ENCODE data around the gene KNTC1. TPM values are rescaled to one million over a fixed set of nuclear protein-coding genes. Genes with fewer than 3 reads are reported as not detected.
"Not testable (repeated sequence)": the region's sequence is repeated elsewhere in the genome, so short reads cannot be mapped to it uniquely, and the experiment has no call there.

The KNTC1 gene
- total and polyA plus RNA-seq, 2 of the 13 experiments (the other 11 are each of a cell fraction or from before 2014, with no cell fraction given), result 45.1 to 57.6 TPM

- TF ChIP-seq PBX2 (CRISPR knock-in tag; IDR thresholded peaks at IDR 0.05) (peak; percentile 55; the same call in 1 of the 2 replicates), ELF3 (CRISPR knock-in tag; IDR thresholded peaks at IDR 0.05) (peak; percentile 16; the same call in 1 of the 2 replicates)
Observed at GRCh38 chr12:122486805-122487426, 40.1 kb upstream of the KNTC1 start (continued).

- Histone ChIP-seq H3K27ac (ENCODE audit: extremely low read length, insufficient read depth, low read length) (peak overlapping the region; percentile 77), H3K36me3 (replicated peaks in 1 of 2; ENCODE audit: control insufficient read depth in 1 of 2, insufficient read depth in 2 of 2, low read length in 2 of 2) (peaks cover 8 to 46% of the 10 kb centered on the region in 2 experiments), H3K4me1 (ENCODE audit: insufficient read depth, low read length) (peaks cover 85% of the 10 kb centered on the region)
- WGBS (ENCODE audit: low lambda C conversion rate), result 98% methylated on average over 3 of the region's 3 CpGs
- TF ChIP-seq ZMYM3 (CRISPR knock-in tag; IDR thresholded peaks at IDR 0.05) (0 out of 2 replicates have a peak, but pooled peaks have one; percentile 20), ZNF460 (CRISPR knock-in tag; IDR thresholded peaks at IDR 0.05; ENCODE audit: borderline replicate concordance) (peak; percentile 90)
- H3K27me3 ChIP-seq (ENCODE audit: control insufficient read depth in 1 of 2, insufficient read depth in 2 of 2, low read length in 2 of 2); H4K20me1 ChIP-seq (ENCODE audit: insufficient read depth, low read length); BruUV-seq (replicated peaks); H3K4me2 ChIP-seq (ENCODE audit: low read depth, low read length); CTCF ChIA-PET (ENCODE audit: low intra/inter-chr PET ratio, low total read pairs); H3K79me2 ChIP-seq (ENCODE audit: insufficient read depth, low read length); intact Hi-C loops (cut with micrococcal nuclease; ENCODE audit: unreplicated experiment); H2AFZ ChIP-seq (ENCODE audit: low read length); H3K4me3 ChIP-seq (replicated peaks in 1 of 3; ENCODE audit: insufficient read depth in 1 of 3, low read depth in 2 of 3, low read length in 3 of 3); FAIRE-seq; ATAC-seq; in situ Hi-C loops (cut with HindIII; ENCODE audit: extremely low pct_ligation_motif_present, low pct_unique_long_range_greater_than_20kb); H3K9me3 ChIP-seq (ENCODE audit: low read length); DNase-seq (ENCODE audit: low spot score); H3K9ac ChIP-seq (ENCODE audit: insufficient read depth, low read depth, low read length): not testable (repeated sequence)
- POLR2A ChIA-PET, result interaction anchor here (7.0 kb wide), 1 partner anchor 12 kb away, joined by 122 read pairs; the partner anchor contains the start of gene ZCCHC8
Observed at GRCh38 chr12:122487807-122488206, 39.2 kb upstream of the KNTC1 start.

Measured in HepG2 (cell line).